ENCODE data around the gene FAIM. TPM values are rescaled to one million over a fixed set of nuclear protein-coding genes. Genes with fewer than 3 reads are reported as not detected.
"Not testable (repeated sequence)": the region's sequence is repeated elsewhere in the genome, so short reads cannot be mapped to it uniquely, and the experiment has no call there.

FAIM gene
- total RNA-seq, 3 donors from 2014 or later: 3.0 to 4.7 (median 4.4) TPM

DNA sequence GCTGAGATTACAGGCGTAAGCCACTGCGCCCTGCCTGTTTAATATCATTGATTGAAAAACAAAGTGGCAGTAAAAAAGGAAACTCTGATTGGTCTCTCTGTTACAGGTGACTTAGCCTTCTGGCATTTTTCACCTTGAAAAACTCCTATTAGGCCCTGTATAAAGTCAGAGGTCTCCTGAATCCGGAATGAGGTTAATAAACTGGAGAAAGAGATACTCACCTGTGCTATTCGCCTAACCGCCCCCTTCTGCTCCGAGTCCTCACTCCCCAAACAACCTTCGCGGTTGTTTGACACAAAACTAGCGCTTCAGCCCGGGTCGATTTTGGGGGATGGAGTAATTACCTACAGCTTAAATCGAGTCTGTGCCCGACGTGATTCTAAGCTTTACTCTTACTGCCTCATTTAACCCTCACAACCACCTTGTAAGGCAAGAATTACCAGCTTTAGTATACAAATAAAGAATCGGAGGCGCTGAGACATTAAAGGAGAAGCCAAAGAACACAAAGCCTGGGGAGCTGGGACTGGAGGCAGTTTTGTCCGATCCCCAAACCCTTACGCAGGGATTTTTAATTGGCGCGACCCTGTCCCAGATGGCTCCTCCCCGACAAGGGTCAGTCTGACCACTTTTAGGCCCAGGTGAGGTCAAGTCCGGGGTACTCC lies 15.0 kb upstream of the FAIM start:
- DNase-seq (no peak), ATAC-seq (no peak)
- H3K4me3 Mint-ChIP-seq: peak overlapping the region; percentile 96
- H3K4me1 Mint-ChIP-seq (ENCODE audit: low read depth): peaks cover 10% of the 10 kb centered on the region
- no peaks in the 10 kb centered on the region for H3K9me3 Mint-ChIP-seq
- no peaks in the 10 kb centered on the region for H3K27me3 Mint-ChIP-seq (ENCODE audit: low read depth)
- H3K36me3 Mint-ChIP-seq (ENCODE audit: insufficient read depth): peaks cover 3% of the 10 kb centered on the region

DNA sequence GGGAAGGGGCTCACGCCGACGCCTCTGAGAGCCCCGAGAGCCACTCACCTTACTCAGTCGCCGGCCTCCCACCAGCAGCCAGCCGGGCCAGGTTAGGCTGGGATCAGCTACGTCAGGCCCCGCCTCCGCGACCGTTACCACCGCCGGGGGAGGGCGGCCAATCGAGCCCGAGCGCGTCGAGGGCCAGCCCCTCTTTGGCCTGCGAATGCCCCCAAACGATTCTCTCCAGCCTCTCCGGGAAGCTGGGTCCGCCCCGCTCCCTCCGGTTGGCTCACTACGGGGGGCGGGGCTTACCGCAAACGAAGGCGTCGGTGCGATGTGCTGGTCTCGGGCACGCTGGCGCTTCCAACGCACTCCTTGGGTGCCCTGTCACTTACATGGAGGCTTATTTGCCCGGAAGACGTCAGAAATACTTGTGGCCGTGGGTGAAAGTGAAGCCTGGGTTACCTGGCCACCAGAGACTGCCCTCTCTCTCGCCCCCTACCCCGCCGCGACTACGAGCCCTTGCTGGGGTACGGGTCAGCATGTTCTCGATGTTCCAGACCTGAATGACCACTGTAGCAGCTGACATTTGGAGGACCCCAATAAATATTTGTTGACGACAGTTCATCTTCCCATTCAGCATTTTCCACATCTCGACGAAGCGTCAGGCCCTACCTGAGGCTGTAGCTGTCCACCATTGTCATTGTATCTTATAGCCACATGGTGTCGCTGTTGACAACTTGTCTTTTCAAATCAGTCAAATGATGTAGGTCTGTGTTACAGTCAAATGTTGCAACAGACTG lies 14.2 kb upstream of the FAIM start, which contains the start of gene CEP70:
CEP70 (minus strand) TSS at position 111 of the 785 bp plus-strand sequence. CDS start 21,333 bp downstream, outside the sequence.
- Mint-ChIP-seq H3K27me3 (ENCODE audit: low read depth) (no peaks in the 10 kb centered on the region), H3K9me3 (no peaks in the 10 kb centered on the region), H3K4me3 (peak within 1 kb of the TSS; percentile 96), H3K4me1 (ENCODE audit: low read depth) (peaks cover 10% of the 10 kb centered on the region), H3K36me3 (ENCODE audit: insufficient read depth) (no peaks in the 10 kb centered on the region)
- peak; percentile 96 to 98 for ATAC-seq
- DNase-seq: peak; percentile 84

DNA sequence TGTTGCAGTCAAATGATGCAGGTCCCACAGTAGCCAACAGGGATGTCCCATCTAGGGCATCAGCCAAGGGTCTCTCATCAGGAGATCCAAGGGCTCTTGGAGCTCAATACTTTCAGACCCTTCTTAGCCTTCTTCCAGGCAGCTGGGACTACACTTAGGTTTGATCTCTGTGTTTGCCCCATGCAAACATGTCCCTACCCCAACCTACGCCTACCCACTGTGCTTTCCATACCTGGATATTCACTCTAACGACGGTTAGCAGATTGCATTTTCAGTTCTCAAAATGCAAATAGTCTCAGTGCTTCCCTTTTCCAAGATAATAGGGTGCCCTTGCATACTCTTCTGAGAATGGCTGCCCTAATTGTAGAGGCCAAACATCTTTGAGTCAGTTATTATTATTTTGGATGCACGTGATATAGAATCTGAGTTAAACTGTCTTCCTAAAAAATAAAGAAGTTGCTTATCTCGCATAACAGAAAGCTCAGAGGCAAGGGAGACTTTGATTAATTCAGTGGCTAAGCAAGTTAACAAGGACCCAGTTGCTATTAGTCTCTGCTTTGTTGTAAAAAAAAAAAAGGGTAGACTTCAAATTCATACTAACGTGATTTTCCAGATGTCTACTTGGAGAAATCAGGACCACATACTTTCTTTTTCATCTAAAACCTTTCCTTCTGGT lies 13.5 kb upstream of the FAIM start:
- Mint-ChIP-seq H3K27me3 (ENCODE audit: low read depth) (no peaks in the 10 kb centered on the region), H3K4me1 (ENCODE audit: low read depth) (peaks cover 10% of the 10 kb centered on the region), H3K4me3 (peak overlapping the region; percentile 96), H3K9me3 (no peaks in the 10 kb centered on the region), H3K36me3 (ENCODE audit: insufficient read depth) (no peaks in the 10 kb centered on the region)
- ATAC-seq: no peak
- no peak for DNase-seq

DNA sequence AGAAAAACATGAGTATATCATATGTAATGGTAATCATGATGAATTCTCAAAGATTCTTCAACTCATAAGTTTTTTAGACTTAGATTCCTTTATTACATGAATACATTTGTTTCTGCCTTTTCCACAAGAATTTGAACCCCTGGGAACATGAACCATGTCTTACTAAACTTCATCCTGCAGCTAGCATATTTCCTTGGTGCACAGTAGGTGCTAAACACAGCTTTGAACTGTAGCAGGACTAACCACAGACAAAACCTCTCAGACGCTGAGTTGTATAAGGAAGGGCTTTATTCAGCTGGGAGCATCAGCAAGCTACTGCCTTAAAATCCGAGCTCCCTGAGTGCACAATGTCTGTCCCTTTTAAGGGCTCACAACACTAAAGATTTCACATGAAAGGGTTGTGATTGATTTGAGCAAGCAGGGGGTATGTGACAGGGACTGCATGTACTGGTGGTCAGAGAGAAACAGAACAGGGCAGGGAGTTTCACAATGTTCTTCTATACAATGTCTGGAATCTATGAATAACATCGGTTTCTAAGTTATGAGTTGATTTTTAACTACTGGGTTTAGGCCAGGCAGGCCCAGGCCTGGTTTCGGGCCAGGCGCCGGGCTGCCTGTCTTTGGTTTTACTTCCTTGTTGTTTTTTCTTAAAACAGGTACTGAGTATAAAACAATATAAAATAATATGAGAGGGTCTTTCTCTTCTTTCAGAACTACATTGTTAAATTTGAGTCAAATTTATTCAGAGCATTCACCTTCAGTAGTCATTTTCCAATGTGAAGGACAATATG lies 11.2 kb upstream of the FAIM start:
- ATAC-seq; H3K9me3 Mint-ChIP-seq; H3K4me3 Mint-ChIP-seq; DNase-seq; H3K4me1 Mint-ChIP-seq (ENCODE audit: low read depth); H3K36me3 Mint-ChIP-seq (ENCODE audit: insufficient read depth); H3K27me3 Mint-ChIP-seq (ENCODE audit: low read depth): not testable (repeated sequence)

DNA sequence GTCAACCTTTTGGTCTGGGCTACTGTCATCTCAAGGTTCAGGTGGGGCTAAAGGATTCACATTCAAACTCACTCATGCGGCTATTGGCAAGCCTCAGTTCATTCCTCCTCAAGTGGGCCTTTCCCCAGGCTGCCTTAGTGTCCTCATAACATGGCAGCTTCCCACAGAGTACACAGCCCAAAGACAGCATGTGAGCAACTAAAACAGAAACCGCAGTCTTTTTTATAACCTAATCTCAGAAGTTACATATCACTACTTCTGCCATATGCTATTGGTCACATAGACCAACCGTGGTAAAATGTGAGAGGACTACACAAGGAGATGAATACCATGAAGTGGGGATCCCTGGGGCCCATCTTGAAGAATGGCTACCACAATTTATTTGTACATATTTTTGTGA lies 10.0 kb upstream of the FAIM start:
- H3K9me3 Mint-ChIP-seq: no peaks in the 10 kb centered on the region
- peaks cover 6% of the 10 kb centered on the region for H3K4me1 Mint-ChIP-seq (ENCODE audit: low read depth)
- DNase-seq: no peak
- no peaks in the 10 kb centered on the region for H3K27me3 Mint-ChIP-seq (ENCODE audit: low read depth)
- H3K36me3 Mint-ChIP-seq (ENCODE audit: insufficient read depth): no peaks in the 10 kb centered on the region
- H3K4me3 Mint-ChIP-seq: no peak overlapping the region
- no peak for ATAC-seq

DNA sequence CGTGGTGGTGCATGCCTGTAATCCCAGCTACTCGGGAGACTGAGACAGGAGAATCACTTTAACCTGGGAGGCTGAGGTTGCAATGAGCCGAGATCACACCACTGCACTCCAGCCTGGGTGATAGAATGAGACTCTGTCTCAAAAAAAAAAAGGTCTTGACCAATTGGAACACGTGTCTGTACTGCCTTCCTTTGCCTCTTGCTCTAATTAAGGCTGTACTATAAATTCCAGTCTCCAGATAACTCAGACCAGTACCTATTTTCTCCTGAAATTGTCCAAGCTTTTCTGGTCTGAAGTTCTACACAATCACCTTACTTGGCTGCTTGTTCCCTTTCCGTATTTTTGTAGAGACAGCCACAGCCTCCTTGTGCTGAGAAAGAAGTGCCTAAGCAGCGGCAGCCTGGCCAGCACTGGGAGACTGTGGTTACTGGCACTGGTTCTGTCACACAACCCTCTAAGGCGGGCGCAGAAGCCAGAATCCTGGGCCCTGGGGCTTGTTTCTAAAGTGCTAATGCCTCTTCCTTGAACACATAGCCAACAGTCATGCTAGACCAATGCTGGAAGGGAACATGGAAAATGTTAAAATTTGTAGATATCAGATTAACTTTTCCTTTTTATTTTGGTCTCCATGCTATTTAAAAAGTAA lies 8.3 kb upstream of the FAIM start:
- no peak for ATAC-seq
- peaks cover 2% of the 10 kb centered on the region for H3K36me3 Mint-ChIP-seq (ENCODE audit: insufficient read depth)
- no peaks in the 10 kb centered on the region for H3K9me3 Mint-ChIP-seq

DNA sequence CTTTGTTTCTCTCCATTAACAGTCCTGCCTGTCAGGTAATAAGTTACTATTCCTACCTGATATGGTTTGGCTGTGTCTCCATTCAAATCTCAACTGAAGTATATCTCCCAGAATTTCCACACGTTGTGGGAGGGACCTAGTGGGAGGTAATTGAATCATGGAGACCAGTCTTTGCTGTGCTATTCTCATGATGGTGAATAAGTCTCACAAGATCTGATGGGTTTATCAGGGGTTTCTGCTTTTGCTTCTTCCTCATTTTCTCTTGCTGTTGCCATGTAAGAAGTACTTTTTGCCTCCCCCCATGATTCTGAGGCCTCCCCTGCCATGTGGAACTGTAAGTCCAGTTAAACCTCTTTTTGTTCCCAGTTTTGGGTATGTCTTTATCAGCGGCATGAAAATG lies 6.9 kb upstream of the FAIM start:
- not testable (repeated sequence) for H3K9me3 Mint-ChIP-seq; H3K4me1 Mint-ChIP-seq (ENCODE audit: low read depth); H3K36me3 Mint-ChIP-seq (ENCODE audit: insufficient read depth); H3K4me3 Mint-ChIP-seq; H3K27me3 Mint-ChIP-seq (ENCODE audit: low read depth); DNase-seq; ATAC-seq

More for the DNA sequence above, 8.3 kb upstream of the FAIM start:
- H3K4me1 Mint-ChIP-seq (ENCODE audit: low read depth): no peaks in the 10 kb centered on the region
- H3K27me3 Mint-ChIP-seq (ENCODE audit: low read depth): no peaks in the 10 kb centered on the region
- DNase-seq: no peak
- H3K4me3 Mint-ChIP-seq: no peak overlapping the region

DNA sequence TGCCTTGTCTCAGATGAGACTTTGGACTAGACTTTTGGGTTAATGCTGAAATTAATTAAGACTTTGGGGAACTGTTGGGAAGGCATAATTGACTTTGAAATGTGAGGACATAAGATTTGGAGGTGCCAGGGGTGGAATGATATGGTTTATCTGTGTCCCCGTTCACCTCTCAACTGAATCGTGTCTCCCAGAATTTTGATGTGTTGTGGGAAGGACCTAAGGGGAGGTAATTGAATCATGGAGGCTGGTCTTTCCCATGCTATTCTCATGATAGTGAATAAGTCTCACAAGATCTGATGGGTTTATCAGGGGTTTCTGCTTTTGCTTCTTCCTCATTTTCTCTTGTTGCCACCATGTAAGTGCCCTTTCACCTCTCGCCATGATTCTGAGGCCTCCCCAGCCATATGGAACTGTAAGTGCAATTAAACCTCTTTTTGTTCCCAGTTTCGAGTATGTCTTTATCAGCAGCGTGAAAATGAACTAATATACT lies 4.4 kb upstream of the FAIM start:
- H3K27me3 Mint-ChIP-seq (ENCODE audit: low read depth); H3K4me1 Mint-ChIP-seq (ENCODE audit: low read depth); H3K36me3 Mint-ChIP-seq (ENCODE audit: insufficient read depth); ATAC-seq; DNase-seq; H3K9me3 Mint-ChIP-seq; H3K4me3 Mint-ChIP-seq: not testable (repeated sequence)

DNA sequence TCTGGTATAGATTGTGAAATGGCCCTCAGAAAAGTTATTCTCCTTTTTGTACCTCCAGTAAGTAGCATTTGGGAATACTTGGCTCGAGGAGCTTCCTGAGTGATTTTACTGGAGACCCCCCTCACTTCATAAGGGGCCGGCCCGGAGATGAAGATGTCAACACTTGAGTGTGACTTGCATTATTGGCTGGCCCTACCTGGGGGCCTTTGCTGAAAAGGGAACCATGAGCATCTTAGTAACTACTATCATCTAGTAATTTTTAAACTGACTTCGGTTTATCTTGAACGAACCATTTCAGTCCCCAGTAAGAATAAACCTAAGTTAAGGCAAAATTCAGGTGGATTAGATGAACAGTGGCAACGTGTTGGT lies 1.3 kb downstream of the FAIM start:
- H3K36me3 Mint-ChIP-seq (ENCODE audit: insufficient read depth): peaks cover 1% of the 10 kb centered on the region
- H3K9me3 Mint-ChIP-seq: no peaks in the 10 kb centered on the region
- DNase-seq (no peak), ATAC-seq (no peak)
- peaks cover 12% of the 10 kb centered on the region for H3K4me1 Mint-ChIP-seq (ENCODE audit: low read depth)
- H3K4me3 Mint-ChIP-seq: peak overlapping the region; percentile 84
- H3K27me3 Mint-ChIP-seq (ENCODE audit: low read depth): no peaks in the 10 kb centered on the region

DNA sequence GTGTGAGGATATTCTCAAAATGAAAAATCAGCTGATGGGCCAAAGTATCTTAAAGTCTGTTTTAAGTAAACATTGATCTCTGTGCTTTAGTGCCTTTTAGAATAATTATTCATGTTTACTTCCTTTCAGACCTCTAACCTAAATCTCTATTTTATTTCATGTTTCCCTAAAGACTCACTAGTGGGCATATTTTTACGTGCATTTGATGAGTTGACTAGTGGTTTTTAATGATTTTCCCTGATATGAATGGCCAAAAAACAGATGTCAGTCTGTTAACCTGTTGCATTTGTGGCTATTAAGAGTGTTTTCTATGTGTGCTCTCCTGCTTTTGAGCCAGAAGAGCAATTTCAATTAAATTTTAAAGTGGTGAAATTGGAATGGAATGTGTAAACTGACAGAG lies 6.9 kb downstream of the FAIM start:
- Mint-ChIP-seq H3K4me3 (no peak overlapping the region), H3K4me1 (ENCODE audit: low read depth) (no peaks in the 10 kb centered on the region), H3K27me3 (ENCODE audit: low read depth) (no peaks in the 10 kb centered on the region), H3K9me3 (no peaks in the 10 kb centered on the region), H3K36me3 (ENCODE audit: insufficient read depth) (peaks cover 1% of the 10 kb centered on the region)
- no peak for ATAC-seq
- no peak for DNase-seq

DNA sequence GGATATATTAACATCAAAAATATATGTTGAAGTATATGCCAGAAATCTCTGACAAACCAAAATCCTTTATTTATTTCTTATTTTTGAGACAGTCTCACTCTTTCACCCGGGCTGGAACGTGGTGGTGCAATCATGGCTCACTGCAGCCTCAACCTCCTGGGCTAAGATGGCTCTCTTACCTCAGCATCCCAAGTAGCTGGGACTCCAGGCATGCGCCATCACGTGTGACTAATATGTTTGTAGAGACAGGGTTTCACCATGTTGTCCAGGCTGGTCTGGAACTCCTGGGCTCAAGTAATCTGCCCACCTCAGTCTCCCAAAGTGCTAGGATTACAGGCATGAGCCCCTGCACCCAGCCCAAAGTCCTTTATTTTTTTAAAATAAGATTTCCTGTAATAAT lies 11.9 kb downstream of the FAIM start:
- Mint-ChIP-seq H3K9me3 (no peaks in the 10 kb centered on the region), H3K4me1 (ENCODE audit: low read depth) (no peaks in the 10 kb centered on the region), H3K36me3 (ENCODE audit: insufficient read depth) (peaks cover 2% of the 10 kb centered on the region), H3K27me3 (ENCODE audit: low read depth) (no peaks in the 10 kb centered on the region), H3K4me3 (no peak overlapping the region)
- ATAC-seq: no peak
- DNase-seq: no peak

DNA sequence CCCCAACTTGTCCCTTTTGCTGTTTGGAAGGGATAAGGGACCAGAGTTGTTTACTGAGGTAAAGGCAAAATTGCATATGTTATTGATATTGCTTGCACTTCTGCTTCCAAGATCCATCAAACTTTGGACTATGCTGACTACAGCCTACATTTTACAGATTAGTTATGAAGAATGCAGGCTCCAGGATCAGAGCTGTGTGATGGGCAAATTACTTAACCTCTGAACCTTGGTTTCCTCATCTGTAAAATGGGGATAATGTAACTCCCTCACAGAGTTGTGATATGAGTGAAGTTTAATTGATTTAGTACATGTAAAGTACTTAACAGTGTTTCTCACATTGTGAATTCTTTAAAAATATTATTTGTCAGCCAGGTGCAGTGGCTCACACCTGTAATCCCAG lies 15.9 kb downstream of the FAIM start:
- Mint-ChIP-seq H3K36me3 (ENCODE audit: insufficient read depth) (peaks cover 2% of the 10 kb centered on the region), H3K27me3 (ENCODE audit: low read depth) (no peaks in the 10 kb centered on the region), H3K9me3 (no peaks in the 10 kb centered on the region), H3K4me1 (ENCODE audit: low read depth) (no peaks in the 10 kb centered on the region), H3K4me3 (no peak overlapping the region)
- ATAC-seq (no peak), DNase-seq (no peak)

DNA sequence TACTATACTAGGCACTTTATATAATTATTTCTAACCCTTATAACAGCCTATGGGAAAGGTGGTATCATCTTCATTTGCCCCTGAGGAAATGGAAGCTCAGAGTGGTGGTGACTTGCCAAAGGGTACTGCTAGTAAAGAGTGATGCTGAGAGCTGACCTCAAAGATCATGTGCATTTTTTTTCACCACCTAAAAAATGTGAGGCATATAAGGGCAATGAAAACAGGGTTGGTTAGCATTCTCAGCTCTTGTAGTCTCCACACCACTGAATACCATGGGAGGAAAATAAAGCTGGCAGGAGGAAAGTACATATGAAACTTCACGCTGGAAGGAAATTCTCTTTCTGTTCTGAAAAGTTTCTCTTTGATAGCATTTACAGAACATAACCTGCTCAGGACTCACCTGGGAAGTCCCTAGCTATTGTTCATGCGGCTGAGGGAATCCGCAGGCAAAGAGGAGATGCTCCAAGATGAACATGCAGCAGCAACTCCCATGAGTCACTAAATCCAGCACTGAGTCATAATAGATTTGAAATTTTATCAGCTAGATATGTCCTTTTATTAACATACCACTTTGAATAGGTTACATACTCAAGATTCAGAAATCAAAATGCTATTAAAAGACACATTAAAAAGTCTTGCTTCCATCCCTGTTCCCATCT lies 17.3 kb downstream of the FAIM start:
- Mint-ChIP-seq H3K4me1 (ENCODE audit: low read depth) (no peaks in the 10 kb centered on the region), H3K36me3 (ENCODE audit: insufficient read depth) (peaks cover 4% of the 10 kb centered on the region), H3K9me3 (no peaks in the 10 kb centered on the region), H3K27me3 (ENCODE audit: low read depth) (no peaks in the 10 kb centered on the region), H3K4me3 (no peak overlapping the region)
- ATAC-seq: no peak
- DNase-seq: no peak
